A549 (cell line): ENCODE data around the gene UNC5C. TPM values are rescaled to one million over a fixed set of nuclear protein-coding genes. Genes with fewer than 3 reads are reported as not detected.

Source experiments
- ATAC-seq, 2 experiments: fragments of 200-7000 bp in 1 of 2; fragments of >200 bp in 1 of 2; cut with Nextera tagmentation in 1 of 2; cut with Tn5 transposase in 1 of 2; 3 replicates each; pipeline versions ENCODE4 v1.8.0 to v1.9.1; 2018 to 2020; ENCODE audit warnings: mild to moderate bottlenecking in 1 of 2, moderate library complexity in 1 of 2
- CTCF ChIA-PET: fragments of 300-600 bp; sonication (Branson Sonifier 250); formaldehyde crosslinking; extraction: SDS; loops from one replicate; lab custom pipeline; 2021; ENCODE audit warnings: antibody characterized with exemption, inconsistent platforms; lab: Yijun Ruan, JAX
- POLR2A ChIA-PET: fragments of 350-600 bp; formaldehyde crosslinking; extraction: SDS; loops from one replicate; lab custom pipeline; 2021; ENCODE audit warnings: antibody characterized with exemption, inconsistent platforms; lab: Yijun Ruan, JAX
- DNase-seq, 2 experiments: peaks; one replicate each; pipeline versions ENCODE4 v3.0.0 to v3.0.0-alpha.2; 2011 to 2016; ENCODE audit warnings: low read depth in 1 of 2, low spot score in 1 of 2
- FAIRE-seq: peaks from 2 replicates; lab custom pipeline; 2011; peaks lifted over from hg19 to GRCh38; lab: Jason Lieb, UNC
- H3K27ac ChIP-seq, 2 experiments: fragments of >200 bp; sonication (Bioruptor Twin); formaldehyde crosslinking; 3 replicates each; pipeline ENCODE4 v1.5.1; 2016 to 2017
- H3K4me1 ChIP-seq: fragments of >200 bp; sonication (Bioruptor Twin); formaldehyde crosslinking; 3 replicates; pipeline ENCODE4 v1.6.1; 2016
- H3K4me2 ChIP-seq: fragments of >200 bp; sonication (Bioruptor Twin); formaldehyde crosslinking; 3 replicates; pipeline ENCODE4 v1.6.1; 2016
- H3K4me3 ChIP-seq: fragments of >200 bp; sonication (Bioruptor Twin); formaldehyde crosslinking; 3 replicates; pipeline ENCODE4 v1.5.1; 2016
- H3K9me3 ChIP-seq: fragments of >200 bp; sonication (Bioruptor Twin); formaldehyde crosslinking; 3 replicates; pipeline ENCODE4 v1.6.1; 2016
- BCL3 ChIP-seq: fragments of >200 bp; sonication (Bioruptor Twin); formaldehyde crosslinking; IDR thresholded peaks from 3 replicates; pipeline ENCODE4 v1.6.1; 2016
- BHLHE40 ChIP-seq: IDR thresholded peaks from 2 replicates; pipeline ENCODE4 v1.6.1; 2012; ENCODE audit warnings: low read depth, low read length, inconsistent platforms
- CEBPB ChIP-seq, 2 experiments: fragments of >200 bp in 1 of 2; sonication (Bioruptor Twin) in 1 of 2; formaldehyde crosslinking in 1 of 2; IDR thresholded peaks; 2 replicates each; pipeline ENCODE4 v1.6.1; 2012 to 2016
- CHD2 ChIP-seq: fragments of 150-350 bp; IDR thresholded peaks from 2 replicates; pipeline ENCODE4 v1.6.1; 2014; ENCODE audit warnings: low read length; ENCODE audit not compliant: partially characterized antibody
- CHD4 ChIP-seq: fragments of 200-600 bp; sonication (generic); IDR thresholded peaks from 2 replicates; pipeline ENCODE4 v1.6.1; 2016; ENCODE audit warnings: antibody characterized with exemption, mild to moderate bottlenecking, borderline replicate concordance
- EHF ChIP-seq: fragments of 250-450 bp; sonication (Bioruptor Pico); IDR thresholded peaks from 2 replicates; pipeline ENCODE4 v1.5.0; 2020; ENCODE audit warnings: mild to moderate bottlenecking
- EP300 ChIP-seq, 2 experiments: fragments of >200 bp; sonication (Bioruptor Twin); formaldehyde crosslinking; IDR thresholded peaks; 2 replicates in 1 of 2; 3 replicates in 1 of 2; pipeline ENCODE4 v1.6.1; 2016 to 2017
- FOSL2 ChIP-seq, 2 experiments: fragments of 450-650 bp in 1 of 2; fragments of >200 bp in 1 of 2; sonication (Bioruptor Twin) in 1 of 2; formaldehyde crosslinking; IDR thresholded peaks; 2 replicates each; pipeline versions ENCODE4 v1.5.0 to v1.6.1; 2016 to 2020; ENCODE audit warnings: mild to moderate bottlenecking in 1 of 2, moderate library complexity in 1 of 2
- GATA3 ChIP-seq: IDR thresholded peaks from 2 replicates; pipeline ENCODE4 v1.6.1; 2012; ENCODE audit warnings: borderline replicate concordance
- HOXB13 ChIP-seq: fragments of 250-450 bp; sonication (Bioruptor Pico); IDR thresholded peaks from 2 replicates; pipeline ENCODE4 v1.5.0; 2020; ENCODE audit warnings: low read depth, mild to moderate bottlenecking, moderate library complexity
- KDM1A ChIP-seq: fragments of 200-600 bp; sonication (generic); IDR thresholded peaks from 2 replicates; pipeline ENCODE4 v1.6.1; 2016; ENCODE audit warnings: low read depth, mild to moderate bottlenecking
- MAFK ChIP-seq: fragments of 450-650 bp; IDR thresholded peaks from 2 replicates; pipeline ENCODE4 v1.6.1; 2014; ENCODE audit not compliant: partially characterized antibody
- MAZ ChIP-seq: fragments of 150-350 bp; IDR thresholded peaks from 2 replicates; pipeline ENCODE4 v1.6.1; 2014; ENCODE audit warnings: antibody characterized with exemption, low read depth, low read length, borderline replicate concordance
- NFE2L2 ChIP-seq: fragments of 150-350 bp; conservative IDR thresholded peaks from 2 replicates; pipeline ENCODE4 v1.6.1; 2014; ENCODE audit warnings: low read length
- NPAS2 ChIP-seq: fragments of 250-450 bp; sonication (Bioruptor Pico); IDR thresholded peaks from 2 replicates; pipeline ENCODE4 v1.8.0; 2022; ENCODE audit warnings: mild to moderate bottlenecking, moderate library complexity, borderline replicate concordance
- PHF8 ChIP-seq: fragments of 200-600 bp; sonication (generic); IDR thresholded peaks from 2 replicates; pipeline ENCODE4 v1.6.1; 2016; ENCODE audit warnings: low read depth, mild to moderate bottlenecking, antibody characterized with exemption, moderate library complexity, borderline replicate concordance
- RCOR1 ChIP-seq: fragments of 150-350 bp; IDR thresholded peaks from 2 replicates; pipeline ENCODE4 v1.6.1; 2014; ENCODE audit warnings: antibody characterized with exemption, low read length, low read depth
- REST ChIP-seq: fragments of 200-600 bp; sonication (generic); IDR thresholded peaks from 2 replicates; pipeline ENCODE4 v1.6.1; 2016; ENCODE audit warnings: antibody characterized with exemption, mild to moderate bottlenecking, moderate library complexity
- RNF2 ChIP-seq: fragments of 200-600 bp; sonication (generic); IDR thresholded peaks from 2 replicates; pipeline ENCODE4 v1.6.1; 2016; ENCODE audit warnings: low read depth, mild to moderate bottlenecking, antibody characterized with exemption, moderate library complexity, borderline replicate concordance
- SMC3 ChIP-seq: fragments of >200 bp; sonication (Bioruptor Twin); formaldehyde crosslinking; IDR thresholded peaks from 3 replicates; pipeline ENCODE4 v1.6.1; 2018; ENCODE audit warnings: inconsistent platforms
- TP53 ChIP-seq: fragments of 250-450 bp; sonication (Bioruptor Pico); IDR thresholded peaks from 2 replicates; pipeline ENCODE4 v1.5.0; 2021; ENCODE audit warnings: mild to moderate bottlenecking, moderate library complexity
- ZNF302 ChIP-seq: fragments of 250-450 bp; sonication (Bioruptor Pico); IDR thresholded peaks from 2 replicates; pipeline ENCODE4 v1.9.0; 2021; ENCODE audit warnings: inconsistent platforms, mild to moderate bottlenecking, moderate library complexity
- WGBS: methylation state at CpG from one replicate; pipeline ENCODE4 v1.1.6; 2017; ENCODE audit errors: missing lambda C conversion rate; 5-methylcytosine and 5-hydroxymethylcytosine counted together
- polyA plus RNA-seq, 4 experiments: library from polyadenylated mRNA; depleted of rRNA in 3 of 4; stranded (reverse); fragments of >200 nt; fragmentation: RNase III in 1 of 4; extraction: RNeasy Plus Mini Kit Qiagen cat#74134 plus additional on column Dnase treatment in 1 of 4; gene quantifications; 2 replicates in 3 of 4; 3 replicates in 1 of 4; pipeline ENCODE4 v1.2.3, GENCODE V29; 2011 to 2017
- TF ChIP-seq, protein P1 (sequence below): fragments of >200 bp; sonication (Bioruptor Twin); formaldehyde crosslinking; IDR thresholded peaks from 3 replicates; pipeline ENCODE4 v1.5.1; 2016

Gene UNC5C
- polyA plus RNA-seq, 2 of the 4 experiments (the other 2 are of a cell fraction) = 0.13 TPM; not detected in 1

DNA sequence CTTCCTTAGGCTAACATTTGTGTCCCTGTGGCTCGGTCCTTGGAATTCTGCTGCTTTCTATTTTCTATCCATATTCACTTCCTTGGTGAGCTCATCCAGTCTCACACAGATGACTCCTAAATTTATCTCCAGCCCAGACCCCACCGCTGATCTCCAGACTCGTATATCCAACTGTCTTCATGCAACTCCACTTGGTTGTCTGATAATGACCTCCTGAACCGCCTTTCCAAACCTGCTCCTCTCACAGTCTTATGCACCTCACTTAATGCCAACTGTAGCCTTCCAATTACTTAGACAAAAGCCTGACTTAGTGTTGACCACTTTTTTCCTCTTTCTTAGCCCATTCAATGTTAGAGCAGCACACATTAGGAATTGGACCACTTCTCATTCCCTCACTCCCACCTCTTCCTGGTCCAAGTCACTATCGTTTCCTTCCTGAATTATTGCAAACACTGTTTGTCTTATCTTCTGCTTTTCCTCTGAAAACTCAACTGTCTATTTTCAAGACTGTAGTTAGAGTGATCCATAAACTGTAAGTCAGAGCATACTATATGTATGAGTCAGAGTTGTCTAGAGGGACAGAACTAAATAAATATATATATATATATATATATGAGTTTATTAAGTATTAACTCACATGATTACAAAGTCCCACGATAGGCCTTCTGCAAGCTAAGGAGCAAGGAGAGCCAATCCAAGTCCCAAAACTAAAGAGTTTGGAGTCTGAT, 292.5 kb downstream of the UNC5C start (continued):
- no peak for TF ChIP-seq FOSL2 (IDR thresholded peaks at IDR 0.05)
- no peak for TF ChIP-seq FOSL2 (CRISPR knock-in tag; IDR thresholded peaks at IDR 0.05)
- TF ChIP-seq CHD2 = no peak
- no peak for TF ChIP-seq RCOR1

DNA sequence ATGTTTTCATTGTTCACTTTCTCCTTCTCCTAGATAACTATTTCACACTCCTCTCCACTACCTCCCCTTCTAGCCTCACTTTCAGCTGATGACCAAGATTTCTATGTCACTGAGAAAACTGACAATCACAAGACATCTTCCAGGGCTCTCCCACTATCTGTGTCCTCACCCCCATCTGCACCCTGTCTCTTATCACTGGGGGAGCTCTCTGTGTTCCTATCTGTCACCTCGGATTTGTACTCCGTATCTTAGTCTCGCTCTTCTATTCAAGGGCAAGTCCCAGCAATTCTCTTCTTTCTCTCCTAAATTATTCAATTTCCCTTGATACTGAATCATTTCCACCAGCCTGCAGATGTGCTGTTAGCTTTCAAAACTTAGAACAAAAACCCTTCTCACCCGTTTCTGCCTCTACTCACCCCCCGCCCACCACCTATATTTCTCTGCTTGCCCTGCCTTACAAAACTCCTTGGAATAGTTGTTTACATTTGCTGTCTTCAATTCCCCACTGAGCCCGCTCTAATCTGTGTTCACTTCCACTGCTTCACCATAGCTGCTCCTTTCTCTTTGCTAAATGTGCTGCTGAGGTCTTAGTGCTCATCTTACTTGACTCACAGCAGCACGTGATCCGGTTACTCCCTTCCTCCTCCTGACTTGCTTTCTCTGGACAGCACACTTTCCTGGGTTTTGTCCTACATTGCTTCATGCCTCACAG, 293.2 kb downstream of the UNC5C start:
- TF ChIP-seq CEBPB (IDR thresholded peaks at IDR 0.05) (no peak), HOXB13 (CRISPR knock-in tag) (no peak), TP53 (CRISPR knock-in tag) (no peak), REST (no peak), GATA3 (no peak)
- CTCF ChIA-PET = no interaction called here
- ATAC-seq (no peak), FAIRE-seq (no peak), DNase-seq (no peak)
- Histone ChIP-seq H3K9me3 (no peaks in the 10 kb centered on the region), H3K4me1 (0 out of 3 replicates have a peak, but pooled peaks cover 5% of the 10 kb centered on the region), H3K27ac (no peak overlapping the region), H3K4me3 (no peak overlapping the region), H3K4me2 (no peak overlapping the region)
- POLR2A ChIA-PET = no interaction called here
- 80% methylated on average over 8 of the region's 8 CpGs for WGBS

DNA sequence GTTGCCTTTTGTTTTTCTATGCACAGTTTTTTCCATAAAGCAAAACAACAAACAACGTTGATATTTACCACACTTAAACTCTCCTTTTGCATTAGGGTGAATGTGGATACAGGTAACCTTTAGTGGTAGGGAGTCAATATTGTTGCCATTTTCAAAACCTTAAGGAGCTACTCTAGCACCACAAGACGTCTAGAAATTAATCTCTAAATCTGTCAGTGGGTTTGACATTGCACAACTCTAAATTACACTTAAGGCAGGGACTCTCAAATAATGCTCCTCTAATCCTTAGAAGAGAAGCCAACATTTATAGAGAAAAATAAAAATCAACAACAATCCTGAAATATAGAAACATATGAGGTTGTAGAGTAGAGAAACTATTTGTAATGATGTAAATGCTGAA, 297.2 kb downstream of the UNC5C start:
- Histone ChIP-seq H3K27ac (no peak overlapping the region), H3K4me2 (no peak overlapping the region), H3K9me3 (no peaks in the 10 kb centered on the region), H3K4me3 (no peak overlapping the region), H3K4me1 (peaks cover 10% of the 10 kb centered on the region; the same call in 2 of the 3 replicates)
- ChIA-PET CTCF (no interaction called here), POLR2A (no interaction called here)
- FAIRE-seq (no peak), ATAC-seq (no peak), DNase-seq (no peak)
- 36% methylated on average over 2 of the region's 2 CpGs for WGBS
- TF ChIP-seq EP300 (IDR thresholded peaks at IDR 0.05) (no peak), EHF (no peak)

GRCh38 chr4:95250544-95251137, 298.1 kb downstream of the UNC5C start:
- ChIA-PET POLR2A (no interaction called here), CTCF (interaction anchor here (1.5 kb wide), 1 partner anchor 12 kb away, joined by 3 read pairs; no protein-coding TSS in a partner anchor)
- no peaks in the 10 kb centered on the region for H3K9me3 ChIP-seq
- FAIRE-seq (no peak), DNase-seq (no peak), ATAC-seq (no peak)
- H3K4me2 ChIP-seq = no peak overlapping the region
- no peak overlapping the region for H3K27ac ChIP-seq
- H3K4me3 ChIP-seq = no peak overlapping the region
- WGBS = 75% methylated on average over 7 of the region's 7 CpGs
- H3K4me1 ChIP-seq = peaks cover 5% of the 10 kb centered on the region; the same call in 2 of the 3 replicates
- no peak for TF ChIP-seq MAFK
- TF ChIP-seq BCL3 = no peak
- no peak for TF ChIP-seq RNF2
- TF ChIP-seq CEBPB (IDR thresholded peaks at IDR 0.05) = no peak
- no peak for TF ChIP-seq NPAS2
- TF ChIP-seq MAZ = no peak
- no peak for TF ChIP-seq BHLHE40
- no peak for TF ChIP-seq NFE2L2
- TF ChIP-seq SMC3 = no peak
- TF ChIP-seq CHD4 = no peak
- TF ChIP-seq ZNF302 (CRISPR knock-in tag) = no peak
- no peak for TF ChIP-seq KDM1A
- no peak for TF ChIP-seq PHF8
- TF ChIP-seq, protein P1, sequence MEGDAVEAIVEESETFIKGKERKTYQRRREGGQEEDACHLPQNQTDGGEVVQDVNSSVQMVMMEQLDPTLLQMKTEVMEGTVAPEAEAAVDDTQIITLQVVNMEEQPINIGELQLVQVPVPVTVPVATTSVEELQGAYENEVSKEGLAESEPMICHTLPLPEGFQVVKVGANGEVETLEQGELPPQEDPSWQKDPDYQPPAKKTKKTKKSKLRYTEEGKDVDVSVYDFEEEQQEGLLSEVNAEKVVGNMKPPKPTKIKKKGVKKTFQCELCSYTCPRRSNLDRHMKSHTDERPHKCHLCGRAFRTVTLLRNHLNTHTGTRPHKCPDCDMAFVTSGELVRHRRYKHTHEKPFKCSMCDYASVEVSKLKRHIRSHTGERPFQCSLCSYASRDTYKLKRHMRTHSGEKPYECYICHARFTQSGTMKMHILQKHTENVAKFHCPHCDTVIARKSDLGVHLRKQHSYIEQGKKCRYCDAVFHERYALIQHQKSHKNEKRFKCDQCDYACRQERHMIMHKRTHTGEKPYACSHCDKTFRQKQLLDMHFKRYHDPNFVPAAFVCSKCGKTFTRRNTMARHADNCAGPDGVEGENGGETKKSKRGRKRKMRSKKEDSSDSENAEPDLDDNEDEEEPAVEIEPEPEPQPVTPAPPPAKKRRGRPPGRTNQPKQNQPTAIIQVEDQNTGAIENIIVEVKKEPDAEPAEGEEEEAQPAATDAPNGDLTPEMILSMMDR = no peak
